ENCODE results near the gene NPLOC4. TPM values are rescaled to one million over a fixed set of nuclear protein-coding genes. Genes with fewer than 3 reads are reported as not detected.

Gene NPLOC4
- total and polyA plus RNA-seq, 2 experiments from 2014 or later, result 51.4 to 64.6 TPM

DNA sequence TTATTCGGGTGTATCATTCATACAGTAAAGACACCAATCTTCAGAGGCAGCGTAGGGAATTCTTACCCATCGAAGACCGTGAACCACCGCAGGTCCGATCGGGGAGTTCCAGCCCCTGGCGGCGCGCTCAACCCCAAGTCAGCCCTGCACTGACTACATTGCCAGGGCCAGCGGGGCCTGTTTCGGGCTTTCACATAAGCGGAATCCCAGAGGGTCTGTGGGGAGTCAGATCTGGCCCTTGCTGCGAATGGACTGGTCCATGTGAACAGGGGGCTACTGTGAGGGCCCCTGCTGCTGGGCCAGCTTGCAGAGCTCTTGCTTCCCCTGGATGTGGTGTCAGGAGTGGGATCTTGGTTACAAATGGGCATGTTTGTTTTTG is 11.8 kb upstream of the NPLOC4 start:
- in situ Hi-C loops (cut with MboI), result no loop called here
- H3K4me3 ChIP-seq, result no peak overlapping the region
- H3K4me2 ChIP-seq (ENCODE audit: unreplicated experiment), result no peak overlapping the region
- no peak for TF ChIP-seq EZH2 (IDR thresholded peaks at IDR 0.05; ENCODE audit: insufficient read depth, poor library complexity, severe bottlenecking)
- no peak for TF ChIP-seq EZH2phosphoT487 (IDR thresholded peaks at IDR 0.05; ENCODE audit: insufficient read depth, low read depth)
- no peaks in the 10 kb centered on the region for H3F3A ChIP-seq (ENCODE audit: insufficient read depth)
- peaks cover 15% of the 10 kb centered on the region; the same call in 1 of the 2 replicates for H3K27me3 ChIP-seq (replicated peaks; ENCODE audit: insufficient read depth)
- H3K79me2 ChIP-seq (ENCODE audit: insufficient read depth), result no peaks in the 10 kb centered on the region
- WGBS, 2 experiments (ENCODE audit: low coverage in 1 of 2, low lambda C conversion rate in 2 of 2, missing lambda C conversion rate in 2 of 2), result 71 to 84% methylated on average over 14 of the region's 14 CpGs
- H4K20me1 ChIP-seq (ENCODE audit: insufficient read depth), result no peaks in the 10 kb centered on the region
- no peaks in the 10 kb centered on the region for H3K9me3 ChIP-seq (ENCODE audit: low read depth)
- DNase-seq, result no peak
- H3K4me1 ChIP-seq (ENCODE audit: insufficient read depth), result 0 out of 2 replicates have a peak, but pooled peaks cover 3% of the 10 kb centered on the region
- H2AFZ ChIP-seq, result no peak overlapping the region
- H3K27ac ChIP-seq, result no peak overlapping the region
- no peaks in the 10 kb centered on the region for H3K36me3 ChIP-seq (ENCODE audit: low read depth)
- no peak overlapping the region for H3K9ac ChIP-seq
- no peaks in the 10 kb centered on the region for H3K9me2 ChIP-seq (ENCODE audit: insufficient read depth)

DNA sequence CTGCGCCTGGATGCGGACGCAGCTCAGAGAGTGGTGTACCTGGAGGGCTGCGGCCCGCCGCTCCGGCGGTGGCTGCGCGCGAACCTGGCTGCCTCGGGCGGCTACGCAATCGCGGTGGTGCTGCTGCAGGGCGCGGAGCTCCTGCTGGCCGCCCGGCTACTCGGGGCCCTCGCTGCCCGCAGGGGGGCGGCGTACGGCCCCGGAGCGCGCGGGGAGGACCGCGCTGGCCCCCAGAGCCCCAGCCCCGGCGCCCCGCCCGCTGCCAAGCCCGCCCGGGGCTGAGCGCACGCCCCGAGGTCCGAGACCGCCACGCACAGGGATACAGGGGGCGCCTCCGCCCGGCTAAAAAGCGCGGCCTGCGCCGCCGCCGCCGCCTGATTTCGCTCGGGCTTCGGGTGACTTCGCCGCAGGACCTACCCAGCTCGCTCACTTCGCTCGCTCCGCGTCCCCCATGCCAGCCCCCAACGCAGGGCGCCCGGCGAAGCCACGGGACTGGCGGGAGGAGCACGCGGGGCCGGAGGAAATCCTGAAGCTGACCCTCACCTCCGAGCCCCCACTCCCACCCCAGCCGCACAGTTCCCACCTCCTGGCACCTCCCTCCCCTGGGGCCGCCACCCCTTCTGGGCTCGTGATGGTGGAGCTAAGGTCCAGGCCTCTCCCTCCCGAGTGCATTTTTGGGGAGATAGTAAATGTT is 11.2 kb upstream of the NPLOC4 start:
- no peaks in the 10 kb centered on the region for H3K79me2 ChIP-seq (ENCODE audit: insufficient read depth)
- peak; percentile 38 for TF ChIP-seq EZH2 (IDR thresholded peaks at IDR 0.05; ENCODE audit: insufficient read depth, poor library complexity, severe bottlenecking)
- TF ChIP-seq EZH2phosphoT487 (IDR thresholded peaks at IDR 0.05; ENCODE audit: insufficient read depth, low read depth), result no peak
- no peak overlapping the region for H2AFZ ChIP-seq
- no peaks in the 10 kb centered on the region for H3K9me2 ChIP-seq (ENCODE audit: insufficient read depth)
- H3F3A ChIP-seq (ENCODE audit: insufficient read depth), result no peaks in the 10 kb centered on the region
- H3K27me3 ChIP-seq (replicated peaks; ENCODE audit: insufficient read depth), result peaks cover 15% of the 10 kb centered on the region; the same call in 1 of the 2 replicates
- H3K9me3 ChIP-seq (ENCODE audit: low read depth), result no peaks in the 10 kb centered on the region
- no peak overlapping the region for H3K27ac ChIP-seq
- in situ Hi-C loops (cut with MboI), result no loop called here
- 0 out of 2 replicates have a peak, but pooled peaks cover 3% of the 10 kb centered on the region for H3K4me1 ChIP-seq (ENCODE audit: insufficient read depth)
- peak; percentile 33 for DNase-seq
- H3K36me3 ChIP-seq (ENCODE audit: low read depth), result no peaks in the 10 kb centered on the region
- peak overlapping the region; percentile 20 for H3K4me2 ChIP-seq (ENCODE audit: unreplicated experiment)
- no peak overlapping the region for H3K9ac ChIP-seq
- H3K4me3 ChIP-seq, result 0 out of 2 replicates have a peak overlapping the region, but pooled peaks have one; percentile 37
- no peaks in the 10 kb centered on the region for H4K20me1 ChIP-seq (ENCODE audit: insufficient read depth)
- 6 to 8% methylated on average over 27 to 38 of the region's 78 CpGs for WGBS, 2 experiments (ENCODE audit: low coverage in 1 of 2, low lambda C conversion rate in 2 of 2, missing lambda C conversion rate in 2 of 2)

DNA sequence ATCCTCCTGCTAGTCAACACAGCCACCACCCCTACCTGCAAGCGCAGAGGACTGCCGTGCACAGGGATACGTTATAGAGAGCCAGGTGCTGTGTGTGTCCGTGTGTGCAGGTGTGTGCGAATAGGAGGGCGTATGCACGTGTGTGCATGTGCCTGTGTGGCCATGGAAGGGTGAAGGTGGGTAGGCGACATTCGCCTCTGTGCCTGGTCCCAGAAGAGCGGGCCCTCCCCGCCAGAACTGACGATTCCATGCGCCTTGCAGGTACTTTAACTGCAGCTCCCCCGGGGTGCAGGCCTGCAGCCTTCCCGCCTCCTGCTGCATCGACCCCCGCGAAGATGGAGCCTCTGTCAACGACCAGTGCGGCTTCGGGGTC is 10.7 kb upstream of the NPLOC4 start:
- peaks cover 3% of the 10 kb centered on the region; the same call in 1 of the 2 replicates for H3K4me1 ChIP-seq (ENCODE audit: insufficient read depth)
- in situ Hi-C loops (cut with MboI), result no loop called here

DNA sequence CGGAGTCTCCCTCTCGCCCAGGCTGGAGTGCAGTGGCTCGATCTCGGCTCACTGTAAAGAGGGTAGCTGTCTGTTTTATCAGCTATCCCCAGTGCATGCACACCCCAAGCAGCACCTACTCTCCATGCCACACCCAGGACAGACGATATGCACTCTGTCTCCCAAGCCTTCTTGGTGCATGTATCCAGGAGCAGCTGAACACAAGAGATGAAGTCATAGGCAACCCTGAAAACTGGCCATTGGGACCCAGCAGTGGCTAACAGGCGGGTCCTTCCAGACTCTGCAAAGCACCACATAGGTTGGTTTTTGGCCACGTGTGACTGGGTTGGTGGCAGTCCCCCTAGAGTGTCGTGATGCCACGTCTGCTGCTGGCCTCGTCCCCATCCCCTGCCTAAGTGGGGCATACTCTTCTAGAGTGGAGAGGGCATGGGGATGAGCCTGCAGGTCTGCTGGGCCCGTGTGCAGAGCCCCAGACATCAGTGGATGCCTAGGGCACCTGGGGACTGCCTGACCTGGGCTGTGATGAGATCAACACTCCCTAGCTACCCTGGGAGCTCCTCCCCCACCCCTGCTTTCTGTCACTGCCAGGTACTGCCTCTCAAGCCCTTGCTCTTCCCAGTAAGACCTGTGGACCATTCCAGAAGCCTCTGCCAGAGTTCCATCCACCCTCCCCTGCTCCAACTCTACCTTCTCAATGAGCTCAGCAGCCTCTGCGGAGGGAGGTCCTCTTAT is 10.1 kb upstream of the NPLOC4 start:
- Histone ChIP-seq H3K4me1 (ENCODE audit: insufficient read depth) (peaks cover 9% of the 10 kb centered on the region), H3K4me2 (ENCODE audit: unreplicated experiment) (no peak overlapping the region), H3K36me3 (ENCODE audit: low read depth) (no peaks in the 10 kb centered on the region), H3F3A (ENCODE audit: insufficient read depth) (no peaks in the 10 kb centered on the region), H3K9me2 (ENCODE audit: insufficient read depth) (no peaks in the 10 kb centered on the region), H3K79me2 (ENCODE audit: insufficient read depth) (no peaks in the 10 kb centered on the region), H3K27ac (no peak overlapping the region), H4K20me1 (ENCODE audit: insufficient read depth) (no peaks in the 10 kb centered on the region), H3K27me3 (replicated peaks; ENCODE audit: insufficient read depth) (peaks cover 15% of the 10 kb centered on the region; the same call in 1 of the 2 replicates), H3K9me3 (ENCODE audit: low read depth) (no peaks in the 10 kb centered on the region), H2AFZ (no peak overlapping the region), H3K9ac (no peak overlapping the region), H3K4me3 (no peak overlapping the region)
- in situ Hi-C loops (cut with MboI), result no loop called here
- DNase-seq, result no peak
- no peak for TF ChIP-seq EZH2phosphoT487 (IDR thresholded peaks at IDR 0.05; ENCODE audit: insufficient read depth, low read depth)
- TF ChIP-seq EZH2 (IDR thresholded peaks at IDR 0.05; ENCODE audit: insufficient read depth, poor library complexity, severe bottlenecking), result no peak
- WGBS, 2 experiments (ENCODE audit: low coverage in 1 of 2, low lambda C conversion rate in 2 of 2, missing lambda C conversion rate in 2 of 2), result 45 to 55% methylated on average over 12 of the region's 12 CpGs

More for the DNA sequence above, 10.7 kb upstream of the NPLOC4 start:
- no peak overlapping the region for H3K27ac ChIP-seq
- H3K9me3 ChIP-seq (ENCODE audit: low read depth), result no peaks in the 10 kb centered on the region
- no peak for TF ChIP-seq EZH2phosphoT487 (IDR thresholded peaks at IDR 0.05; ENCODE audit: insufficient read depth, low read depth)
- no peak for TF ChIP-seq EZH2 (IDR thresholded peaks at IDR 0.05; ENCODE audit: insufficient read depth, poor library complexity, severe bottlenecking)
- DNase-seq, result no peak
- 0 out of 2 replicates have a peak overlapping the region, but pooled peaks have one; percentile 37 for H3K4me3 ChIP-seq
- H3K79me2 ChIP-seq (ENCODE audit: insufficient read depth), result no peaks in the 10 kb centered on the region
- H2AFZ ChIP-seq, result no peak overlapping the region
- H3K36me3 ChIP-seq (ENCODE audit: low read depth), result no peaks in the 10 kb centered on the region
- no peaks in the 10 kb centered on the region for H4K20me1 ChIP-seq (ENCODE audit: insufficient read depth)
- no peaks in the 10 kb centered on the region for H3F3A ChIP-seq (ENCODE audit: insufficient read depth)
- WGBS, 2 experiments (ENCODE audit: low coverage in 1 of 2, low lambda C conversion rate in 2 of 2, missing lambda C conversion rate in 2 of 2), result 20 to 23% methylated on average over 16 to 21 of the region's 21 CpGs
- H3K9ac ChIP-seq, result no peak overlapping the region
- no peak overlapping the region for H3K4me2 ChIP-seq (ENCODE audit: unreplicated experiment)
- no peaks in the 10 kb centered on the region for H3K9me2 ChIP-seq (ENCODE audit: insufficient read depth)
- H3K27me3 ChIP-seq (replicated peaks; ENCODE audit: insufficient read depth), result peaks cover 15% of the 10 kb centered on the region; the same call in 1 of the 2 replicates

All from GM23248 (cell line).